ENCODE results near the gene BRD2. TPM values are rescaled to one million over a fixed set of nuclear protein-coding genes. Genes with fewer than 3 reads are reported as not detected.

The BRD2 gene
- total RNA-seq, 1 experiment from 2014 or later: 222 TPM

DNA sequence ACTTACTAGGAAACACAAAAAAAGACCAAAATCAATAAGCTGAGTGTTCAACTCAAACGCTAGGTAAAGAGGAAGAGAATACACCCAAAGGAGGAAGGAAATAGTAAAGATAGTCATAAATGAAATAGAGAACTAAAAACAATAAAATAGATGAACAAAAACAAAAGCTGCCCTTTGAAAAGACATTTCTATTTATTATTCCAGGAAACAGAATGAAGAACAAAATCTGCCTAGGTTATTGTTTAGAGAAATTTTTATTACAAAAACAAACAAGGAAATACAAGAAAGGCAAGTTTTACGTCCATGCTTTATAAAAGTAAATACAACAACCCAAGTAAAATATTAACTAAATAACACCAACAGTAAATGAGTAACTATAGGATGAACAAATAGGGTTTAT lies 47.7 kb upstream of the BRD2 start (continued):
- TF ChIP-seq, protein P1, sequence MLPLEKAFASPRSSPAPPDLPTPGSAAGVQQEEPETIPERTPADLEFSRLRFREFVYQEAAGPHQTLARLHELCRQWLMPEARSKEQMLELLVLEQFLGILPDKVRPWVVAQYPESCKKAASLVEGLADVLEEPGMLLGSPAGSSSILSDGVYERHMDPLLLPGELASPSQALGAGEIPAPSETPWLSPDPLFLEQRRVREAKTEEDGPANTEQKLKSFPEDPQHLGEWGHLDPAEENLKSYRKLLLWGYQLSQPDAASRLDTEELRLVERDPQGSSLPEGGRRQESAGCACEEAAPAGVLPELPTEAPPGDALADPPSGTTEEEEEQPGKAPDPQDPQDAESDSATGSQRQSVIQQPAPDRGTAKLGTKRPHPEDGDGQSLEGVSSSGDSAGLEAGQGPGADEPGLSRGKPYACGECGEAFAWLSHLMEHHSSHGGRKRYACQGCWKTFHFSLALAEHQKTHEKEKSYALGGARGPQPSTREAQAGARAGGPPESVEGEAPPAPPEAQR (CRISPR knock-in tag; IDR thresholded peaks at IDR 0.05): no peak
- TF ChIP-seq TEAD1 (CRISPR knock-in tag; IDR thresholded peaks at IDR 0.05) (no peak), ATF6 (CRISPR knock-in tag; IDR thresholded peaks at IDR 0.05) (no peak), FOXP1 (CRISPR knock-in tag; IDR thresholded peaks at IDR 0.05; ENCODE audit: borderline replicate concordance) (no peak), GABPB1 (CRISPR knock-in tag; IDR thresholded peaks at IDR 0.05) (no peak), TEAD4 (CRISPR knock-in tag; IDR thresholded peaks at IDR 0.05) (no peak), JUN (CRISPR knock-in tag; IDR thresholded peaks at IDR 0.05) (no peak), OVOL2 (CRISPR knock-in tag; IDR thresholded peaks at IDR 0.05; ENCODE audit: borderline replicate concordance) (no peak), NFATC4 (CRISPR knock-in tag; IDR thresholded peaks at IDR 0.05) (no peak), KAT7 (CRISPR knock-in tag; IDR thresholded peaks at IDR 0.05; ENCODE audit: borderline replicate concordance) (no peak)
- TF ChIP-seq, protein P2, sequence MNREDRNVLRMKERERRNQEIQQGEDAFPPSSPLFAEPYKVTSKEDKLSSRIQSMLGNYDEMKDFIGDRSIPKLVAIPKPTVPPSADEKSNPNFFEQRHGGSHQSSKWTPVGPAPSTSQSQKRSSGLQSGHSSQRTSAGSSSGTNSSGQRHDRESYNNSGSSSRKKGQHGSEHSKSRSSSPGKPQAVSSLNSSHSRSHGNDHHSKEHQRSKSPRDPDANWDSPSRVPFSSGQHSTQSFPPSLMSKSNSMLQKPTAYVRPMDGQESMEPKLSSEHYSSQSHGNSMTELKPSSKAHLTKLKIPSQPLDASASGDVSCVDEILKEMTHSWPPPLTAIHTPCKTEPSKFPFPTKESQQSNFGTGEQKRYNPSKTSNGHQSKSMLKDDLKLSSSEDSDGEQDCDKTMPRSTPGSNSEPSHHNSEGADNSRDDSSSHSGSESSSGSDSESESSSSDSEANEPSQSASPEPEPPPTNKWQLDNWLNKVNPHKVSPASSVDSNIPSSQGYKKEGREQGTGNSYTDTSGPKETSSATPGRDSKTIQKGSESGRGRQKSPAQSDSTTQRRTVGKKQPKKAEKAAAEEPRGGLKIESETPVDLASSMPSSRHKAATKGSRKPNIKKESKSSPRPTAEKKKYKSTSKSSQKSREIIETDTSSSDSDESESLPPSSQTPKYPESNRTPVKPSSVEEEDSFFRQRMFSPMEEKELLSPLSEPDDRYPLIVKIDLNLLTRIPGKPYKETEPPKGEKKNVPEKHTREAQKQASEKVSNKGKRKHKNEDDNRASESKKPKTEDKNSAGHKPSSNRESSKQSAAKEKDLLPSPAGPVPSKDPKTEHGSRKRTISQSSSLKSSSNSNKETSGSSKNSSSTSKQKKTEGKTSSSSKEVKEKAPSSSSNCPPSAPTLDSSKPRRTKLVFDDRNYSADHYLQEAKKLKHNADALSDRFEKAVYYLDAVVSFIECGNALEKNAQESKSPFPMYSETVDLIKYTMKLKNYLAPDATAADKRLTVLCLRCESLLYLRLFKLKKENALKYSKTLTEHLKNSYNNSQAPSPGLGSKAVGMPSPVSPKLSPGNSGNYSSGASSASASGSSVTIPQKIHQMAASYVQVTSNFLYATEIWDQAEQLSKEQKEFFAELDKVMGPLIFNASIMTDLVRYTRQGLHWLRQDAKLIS (CRISPR knock-in tag; IDR thresholded peaks at IDR 0.05; ENCODE audit: borderline replicate concordance): no peak

DNA sequence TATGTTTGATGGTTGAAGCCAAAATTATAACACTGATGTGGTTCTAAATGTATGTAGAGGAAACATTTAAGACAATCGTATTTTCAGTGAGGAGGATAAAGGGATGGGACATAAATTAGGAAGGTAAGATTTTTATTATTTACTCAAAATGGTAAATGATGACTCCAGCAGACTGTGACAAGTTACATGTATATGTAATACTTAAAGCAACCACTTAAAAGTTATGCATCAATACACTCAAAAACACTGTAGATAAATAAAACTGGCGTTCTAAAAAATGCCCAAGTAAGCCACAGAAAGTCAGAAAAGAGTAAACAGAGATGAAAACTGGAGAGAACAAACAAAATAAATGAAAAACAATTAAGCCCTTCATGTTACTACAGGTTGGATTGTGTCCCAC lies 46.3 kb upstream of the BRD2 start:
- Mint-ChIP-seq H3K9me3 (0 out of 2 replicates have a peak, but pooled peaks cover 3% of the 10 kb centered on the region), H3K4me3 (no peak overlapping the region), H3K27me3 (ENCODE audit: low read depth) (peaks cover 5% of the 10 kb centered on the region; the same call in 1 of the 2 replicates), H3K36me3 (no peaks in the 10 kb centered on the region), H3K27ac (no peak overlapping the region), H3K4me1 (no peaks in the 10 kb centered on the region)
- ATAC-seq: no peak
- no peak for DNase-seq (ENCODE audit: low spot score)
- ChIA-PET POLR2A (no interaction called here), CTCF (interaction anchor here (0.9 kb wide), 1 partner anchor 11 kb away, joined by 8 read pairs; no protein-coding TSS in a partner anchor)
- TF ChIP-seq ATF6 (CRISPR knock-in tag; IDR thresholded peaks at IDR 0.05): no peak
- no peak for TF ChIP-seq ZBTB21 (CRISPR knock-in tag; IDR thresholded peaks at IDR 0.05; ENCODE audit: borderline replicate concordance)
- TF ChIP-seq, protein P3, sequence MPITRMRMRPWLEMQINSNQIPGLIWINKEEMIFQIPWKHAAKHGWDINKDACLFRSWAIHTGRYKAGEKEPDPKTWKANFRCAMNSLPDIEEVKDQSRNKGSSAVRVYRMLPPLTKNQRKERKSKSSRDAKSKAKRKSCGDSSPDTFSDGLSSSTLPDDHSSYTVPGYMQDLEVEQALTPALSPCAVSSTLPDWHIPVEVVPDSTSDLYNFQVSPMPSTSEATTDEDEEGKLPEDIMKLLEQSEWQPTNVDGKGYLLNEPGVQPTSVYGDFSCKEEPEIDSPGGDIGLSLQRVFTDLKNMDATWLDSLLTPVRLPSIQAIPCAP (CRISPR knock-in tag; IDR thresholded peaks at IDR 0.05): no peak
- no peak for TF ChIP-seq KAT7 (CRISPR knock-in tag; IDR thresholded peaks at IDR 0.05; ENCODE audit: borderline replicate concordance)
- TF ChIP-seq JUN (CRISPR knock-in tag; IDR thresholded peaks at IDR 0.05): no peak
- no peak for TF ChIP-seq HMGA2 (CRISPR knock-in tag; IDR thresholded peaks at IDR 0.05)
- no peak for TF ChIP-seq GABPB1 (CRISPR knock-in tag; IDR thresholded peaks at IDR 0.05)
- TF ChIP-seq MXD4 (CRISPR knock-in tag; IDR thresholded peaks at IDR 0.05; ENCODE audit: borderline replicate concordance): no peak
- TF ChIP-seq FOXK1 (CRISPR knock-in tag; IDR thresholded peaks at IDR 0.05): no peak
- TF ChIP-seq PREB (CRISPR knock-in tag; IDR thresholded peaks at IDR 0.05; ENCODE audit: borderline replicate concordance): no peak
- no peak for TF ChIP-seq SP1 (CRISPR knock-in tag; conservative IDR thresholded peaks at IDR 0.05)
- no peak for TF ChIP-seq NFATC4 (CRISPR knock-in tag; IDR thresholded peaks at IDR 0.05)
- TF ChIP-seq, protein P4, sequence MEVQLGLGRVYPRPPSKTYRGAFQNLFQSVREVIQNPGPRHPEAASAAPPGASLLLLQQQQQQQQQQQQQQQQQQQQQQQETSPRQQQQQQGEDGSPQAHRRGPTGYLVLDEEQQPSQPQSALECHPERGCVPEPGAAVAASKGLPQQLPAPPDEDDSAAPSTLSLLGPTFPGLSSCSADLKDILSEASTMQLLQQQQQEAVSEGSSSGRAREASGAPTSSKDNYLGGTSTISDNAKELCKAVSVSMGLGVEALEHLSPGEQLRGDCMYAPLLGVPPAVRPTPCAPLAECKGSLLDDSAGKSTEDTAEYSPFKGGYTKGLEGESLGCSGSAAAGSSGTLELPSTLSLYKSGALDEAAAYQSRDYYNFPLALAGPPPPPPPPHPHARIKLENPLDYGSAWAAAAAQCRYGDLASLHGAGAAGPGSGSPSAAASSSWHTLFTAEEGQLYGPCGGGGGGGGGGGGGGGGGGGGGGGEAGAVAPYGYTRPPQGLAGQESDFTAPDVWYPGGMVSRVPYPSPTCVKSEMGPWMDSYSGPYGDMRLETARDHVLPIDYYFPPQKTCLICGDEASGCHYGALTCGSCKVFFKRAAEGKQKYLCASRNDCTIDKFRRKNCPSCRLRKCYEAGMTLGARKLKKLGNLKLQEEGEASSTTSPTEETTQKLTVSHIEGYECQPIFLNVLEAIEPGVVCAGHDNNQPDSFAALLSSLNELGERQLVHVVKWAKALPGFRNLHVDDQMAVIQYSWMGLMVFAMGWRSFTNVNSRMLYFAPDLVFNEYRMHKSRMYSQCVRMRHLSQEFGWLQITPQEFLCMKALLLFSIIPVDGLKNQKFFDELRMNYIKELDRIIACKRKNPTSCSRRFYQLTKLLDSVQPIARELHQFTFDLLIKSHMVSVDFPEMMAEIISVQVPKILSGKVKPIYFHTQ (CRISPR knock-in tag; IDR thresholded peaks at IDR 0.05): no peak

Data from WTC11 (cell line).